Measurements from ENCODE around the gene STRBP.
"Not testable (repeated sequence)": the region's sequence is repeated elsewhere in the genome, so short reads cannot be mapped to it uniquely, and the experiment has no call there.

The STRBP gene

DNA sequence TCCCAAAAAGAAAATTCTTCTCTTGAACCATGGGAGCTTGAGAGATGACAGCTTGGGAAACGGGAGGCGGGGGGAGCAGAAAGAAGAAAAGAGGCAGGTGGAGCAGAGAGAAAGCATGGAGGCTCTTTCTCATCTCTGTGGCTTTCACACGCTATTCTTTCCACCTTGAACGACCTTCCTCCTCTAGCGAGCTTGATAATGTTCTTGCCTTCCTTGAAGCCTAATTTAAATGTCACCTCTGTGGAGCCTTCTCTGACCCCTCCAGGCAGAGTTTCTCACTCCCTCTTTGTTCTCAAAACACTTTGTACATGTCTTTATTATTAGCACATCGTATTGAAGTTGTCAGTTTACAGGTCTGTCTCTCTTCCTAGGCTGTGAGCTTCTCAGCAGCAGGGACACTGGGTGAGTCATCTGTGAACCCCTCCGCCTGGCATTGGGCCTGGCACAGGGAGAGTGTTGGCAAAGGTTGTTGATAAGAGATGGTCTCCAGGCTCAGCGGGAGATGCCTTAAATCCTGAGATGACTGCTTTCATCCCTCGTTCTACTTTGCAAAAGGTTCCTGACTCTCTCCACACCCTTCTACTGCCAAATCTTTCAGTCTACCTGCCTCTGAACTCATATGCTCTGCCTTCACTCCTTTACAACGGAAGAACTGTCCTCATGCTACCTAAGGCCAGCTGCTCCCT lies 14.1 kb upstream of the STRBP start:
- DNase-seq (ENCODE audit: low spot score) = no peak

DNA sequence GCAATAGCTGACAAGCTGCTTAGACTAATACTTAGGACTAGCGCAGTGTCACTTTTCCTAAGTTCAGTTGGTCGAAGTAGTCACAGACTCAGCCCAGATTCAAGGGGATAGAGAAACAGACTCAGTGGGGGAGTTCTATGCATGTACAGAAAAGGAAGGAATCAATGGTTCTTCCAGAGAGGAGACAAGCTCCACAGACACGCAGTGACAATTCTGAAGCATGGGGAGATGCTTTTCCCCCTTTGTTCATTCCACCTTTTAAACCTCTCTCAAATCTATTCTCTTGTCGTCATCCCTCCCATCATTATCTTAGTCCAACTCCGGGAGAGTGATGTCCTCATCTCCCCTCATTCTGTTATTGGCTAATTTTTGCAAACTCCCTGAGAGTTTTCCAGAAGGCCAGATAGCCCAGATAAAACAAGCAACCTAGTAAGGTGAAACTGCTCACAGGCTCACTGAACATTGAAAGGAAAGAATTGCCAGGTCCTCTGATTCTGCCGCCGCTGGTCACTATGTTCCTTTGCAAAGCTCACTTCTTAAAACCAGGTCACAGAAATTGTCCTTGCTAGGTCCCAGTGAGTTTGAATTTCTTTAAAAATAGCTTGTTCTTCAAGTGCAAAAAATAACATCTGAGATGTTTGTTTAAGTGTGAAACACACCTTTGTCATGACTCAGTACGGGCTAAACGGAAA lies 13.4 kb upstream of the STRBP start:
- no peak for DNase-seq (ENCODE audit: low spot score)

DNA sequence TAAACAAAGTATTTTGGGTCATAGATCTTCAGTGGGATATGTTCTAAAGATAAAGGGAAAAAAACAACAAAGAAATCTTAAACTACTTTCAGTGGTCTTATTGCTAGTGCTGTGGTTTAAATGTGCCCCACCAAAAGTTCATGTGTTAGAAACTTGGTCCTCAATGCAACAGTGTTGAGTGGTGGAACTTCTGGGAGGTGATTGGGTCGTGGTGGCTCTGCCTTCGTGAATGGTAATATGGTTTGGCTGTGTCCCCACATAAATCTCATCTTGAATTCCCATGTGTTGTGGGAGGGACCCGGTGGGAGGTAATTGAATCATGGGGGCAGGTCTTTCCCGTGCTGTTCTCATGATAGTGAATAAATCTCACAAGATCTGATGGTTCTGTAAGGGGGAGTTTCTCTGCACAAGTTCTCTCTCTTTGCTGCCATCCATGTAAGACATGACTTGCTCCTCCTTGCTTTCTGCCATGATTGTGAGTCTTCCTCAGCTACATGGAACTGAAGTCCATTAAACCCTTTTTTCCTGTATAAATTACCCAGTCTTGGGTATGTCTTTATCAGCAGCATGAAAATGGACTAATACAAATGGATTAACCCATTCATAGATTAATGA lies 10.6 kb upstream of the STRBP start:
- not testable (repeated sequence) for DNase-seq (ENCODE audit: low spot score)

DNA sequence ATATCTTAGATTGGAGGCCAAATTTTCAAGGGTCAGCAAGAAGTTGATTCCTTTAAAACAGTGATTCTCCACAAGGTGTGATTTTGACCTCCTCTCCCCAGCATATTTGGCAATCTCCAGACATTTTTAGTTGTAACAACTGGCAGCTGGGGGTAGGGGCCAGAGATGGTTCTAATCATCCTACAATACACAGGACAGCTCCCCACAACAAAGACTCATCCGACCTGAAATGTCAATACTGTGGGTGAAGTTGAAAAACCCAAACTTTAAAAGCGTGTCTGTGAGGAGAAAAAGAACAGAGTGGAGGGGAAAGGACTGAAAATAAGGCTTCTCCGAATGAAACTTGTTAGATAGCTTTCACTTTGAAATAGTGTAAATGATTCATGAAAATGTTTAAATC lies 10.0 kb upstream of the STRBP start:
- DNase-seq (ENCODE audit: low spot score) = no peak

DNA sequence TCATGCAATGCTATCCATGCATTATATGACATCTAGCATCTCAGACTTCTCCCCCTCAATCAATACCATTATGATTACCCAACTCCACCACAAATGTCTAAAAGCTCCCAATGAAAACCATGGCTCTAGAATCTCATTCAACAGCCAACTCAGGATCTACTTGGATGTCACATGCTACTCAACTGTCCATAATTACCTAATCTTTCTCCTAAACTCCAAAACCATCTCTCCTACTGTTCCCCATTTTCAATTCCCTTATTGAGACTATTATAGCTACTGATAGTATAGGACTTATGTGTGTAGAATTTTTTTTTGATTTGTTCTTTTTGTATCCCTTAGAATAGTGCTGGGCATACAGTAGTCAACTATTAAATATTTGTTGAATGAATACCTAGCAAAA lies 8.2 kb upstream of the STRBP start:
- DNase-seq (ENCODE audit: low spot score) = no peak

DNA sequence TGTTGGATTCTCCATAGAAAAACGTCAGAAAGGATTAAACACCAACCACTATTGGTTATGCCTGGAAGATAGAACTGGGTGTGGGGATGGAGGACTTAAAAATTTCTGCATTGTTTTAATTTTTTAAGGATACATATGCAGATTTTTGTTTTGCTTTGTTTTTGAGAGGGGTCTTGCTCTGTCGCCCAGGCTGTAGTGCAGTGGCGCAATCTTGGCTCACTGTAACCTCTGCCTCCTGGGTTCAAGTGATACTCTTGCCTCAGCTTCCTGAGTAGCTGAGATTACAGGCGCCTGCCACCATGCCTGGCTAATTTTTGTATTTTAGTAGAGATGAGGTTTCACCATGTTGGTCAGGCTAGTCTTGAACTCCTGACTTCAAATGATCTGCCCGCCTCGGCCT lies 2.7 kb upstream of the STRBP start:
- DNase-seq (ENCODE audit: low spot score) = not testable (repeated sequence)

DNA sequence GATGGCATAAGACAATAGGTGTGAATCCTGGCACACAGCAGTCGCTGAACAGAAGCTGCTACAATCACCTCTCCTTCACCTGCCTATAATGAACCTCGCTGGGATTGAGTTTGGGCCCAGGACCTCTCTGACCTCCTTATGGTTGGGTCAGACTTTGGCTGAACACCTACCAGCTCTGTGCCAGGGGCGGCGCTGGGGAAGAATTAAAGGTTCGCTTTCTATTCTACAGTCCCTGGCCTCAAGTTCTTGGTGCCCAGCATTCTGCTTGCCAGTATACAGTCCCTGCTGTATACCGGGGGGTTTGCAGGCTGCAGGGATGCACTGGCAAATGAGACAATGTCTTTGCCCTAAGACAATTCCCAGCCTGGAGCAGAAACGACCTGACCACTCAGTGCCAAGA lies 895 bp upstream of the STRBP start:
- no peak for DNase-seq (ENCODE audit: low spot score)

DNA sequence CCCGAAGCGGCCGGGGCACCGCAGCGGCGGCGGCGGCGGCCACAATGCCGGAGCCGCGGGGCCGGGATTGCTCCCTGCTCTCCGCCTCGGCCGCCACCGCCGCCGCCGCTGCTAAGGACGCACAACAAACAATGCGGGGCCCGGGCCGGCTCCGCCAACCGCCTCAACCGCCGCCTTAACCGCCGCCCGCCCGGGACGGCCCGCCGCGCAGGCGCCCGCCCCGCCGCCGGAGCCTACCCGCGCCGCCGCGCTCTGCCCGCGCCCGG lies 254 bp downstream of the STRBP start:
- DNase-seq (ENCODE audit: low spot score) = no peak

DNA sequence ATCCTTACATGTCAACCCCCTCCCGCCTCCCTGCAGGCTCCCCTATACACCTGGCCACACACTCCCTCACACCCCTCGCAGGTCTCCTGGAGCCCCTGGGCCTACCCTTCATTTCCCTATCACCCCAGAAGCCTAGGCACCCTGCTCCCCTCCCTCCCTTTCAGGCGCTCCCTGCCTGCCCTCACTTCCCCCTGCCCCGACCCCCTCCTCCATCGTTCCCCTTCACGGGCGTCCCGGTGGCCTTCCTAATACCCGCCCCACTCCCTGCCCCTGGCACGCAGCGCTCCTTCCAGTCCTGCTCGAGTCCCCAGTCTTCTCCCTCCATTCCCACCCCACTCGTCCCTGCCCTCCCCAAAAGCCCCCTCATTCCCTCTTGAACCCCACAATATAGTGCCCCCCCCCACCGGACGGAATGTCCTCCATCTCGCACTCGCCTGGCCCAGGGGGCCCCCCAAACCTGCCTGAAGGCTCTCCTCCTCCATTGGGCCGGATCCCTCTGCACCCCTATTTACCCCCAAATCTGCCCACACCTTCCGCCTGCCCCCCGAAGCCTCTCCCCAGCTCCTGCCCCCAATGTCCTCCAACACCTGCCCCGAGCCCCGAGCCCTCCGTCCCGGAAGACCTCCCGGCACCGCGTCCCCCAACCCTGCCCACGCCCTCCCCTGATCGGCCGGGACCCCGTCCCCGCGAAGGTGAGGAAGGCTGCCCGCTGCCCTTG lies 746 bp downstream of the STRBP start:
- no peak for DNase-seq (ENCODE audit: low spot score)

DNA sequence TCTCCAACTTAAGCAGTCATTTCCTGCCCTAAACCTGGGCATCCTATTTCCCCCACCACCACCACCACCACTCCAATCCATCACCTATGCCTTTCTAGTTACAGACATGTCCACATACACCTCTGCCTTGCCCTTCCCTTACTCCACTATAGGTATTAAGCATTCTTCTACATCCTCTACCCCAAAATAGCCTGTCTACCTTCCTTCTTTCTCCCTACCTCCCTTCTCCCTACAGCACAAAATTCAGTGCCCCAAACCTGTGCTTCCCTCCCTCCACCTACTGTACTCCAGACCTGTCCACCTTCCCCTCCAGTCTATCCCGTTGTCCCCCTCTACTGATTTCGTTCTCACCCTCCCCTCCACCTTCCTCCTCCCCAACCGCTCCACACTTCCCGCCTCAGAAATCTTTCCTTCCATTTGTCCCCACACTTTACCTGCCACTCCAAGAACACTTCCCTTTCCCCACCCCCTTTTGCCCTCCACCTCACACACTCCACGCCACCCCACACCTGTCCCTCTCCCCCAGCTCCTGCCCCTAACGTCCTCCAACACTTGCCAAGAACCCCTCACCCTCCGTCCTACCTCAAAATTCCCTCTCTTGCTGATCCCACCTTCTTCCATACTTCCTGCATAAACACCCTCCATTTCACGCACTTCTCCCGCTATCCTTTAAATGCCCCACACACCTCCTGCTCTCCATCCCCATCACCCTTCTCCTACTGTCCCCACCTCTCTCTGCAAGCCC lies 1.6 kb downstream of the STRBP start:
- DNase-seq (ENCODE audit: low spot score) = no peak

DNA sequence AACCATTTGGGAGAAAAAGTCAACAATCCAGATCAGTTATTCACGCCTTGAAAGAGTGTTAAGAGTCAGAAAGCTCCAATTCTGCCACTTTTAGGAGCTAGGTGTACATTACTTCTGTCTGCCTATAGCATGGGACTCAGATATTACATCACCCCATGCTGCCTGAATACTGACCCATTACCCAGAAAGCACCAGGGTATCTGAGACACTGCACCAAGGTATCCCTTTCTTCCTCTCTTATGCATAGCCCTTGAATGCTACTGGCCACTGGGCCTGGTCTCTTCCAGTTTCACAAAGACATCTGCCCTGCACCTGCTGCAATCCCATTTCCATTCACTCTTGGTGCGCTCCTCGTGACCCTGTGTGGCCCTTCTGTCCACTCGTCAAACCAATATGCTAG lies 2.6 kb downstream of the STRBP start:
- DNase-seq (ENCODE audit: low spot score) = no peak

DNA sequence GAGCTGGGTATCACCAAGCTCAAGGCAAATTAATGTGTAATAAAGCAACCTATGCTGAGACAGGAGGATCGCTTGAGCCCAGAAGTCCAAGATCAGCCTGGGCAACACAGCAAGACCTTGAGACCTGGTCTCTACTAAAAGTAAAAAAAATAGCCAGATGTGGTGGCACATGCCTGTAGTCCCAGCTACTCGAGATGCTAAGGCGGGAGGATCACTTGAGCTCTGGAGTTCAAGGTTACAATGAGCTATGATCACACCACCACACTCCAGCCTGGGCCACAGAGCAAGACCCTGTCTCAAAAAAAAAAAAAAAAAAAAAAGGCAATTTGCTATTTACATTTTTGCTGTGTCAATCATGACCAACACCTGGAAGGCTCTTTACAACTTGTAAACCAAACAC lies 5.2 kb downstream of the STRBP start:
- DNase-seq (ENCODE audit: low spot score) = no peak

DNA sequence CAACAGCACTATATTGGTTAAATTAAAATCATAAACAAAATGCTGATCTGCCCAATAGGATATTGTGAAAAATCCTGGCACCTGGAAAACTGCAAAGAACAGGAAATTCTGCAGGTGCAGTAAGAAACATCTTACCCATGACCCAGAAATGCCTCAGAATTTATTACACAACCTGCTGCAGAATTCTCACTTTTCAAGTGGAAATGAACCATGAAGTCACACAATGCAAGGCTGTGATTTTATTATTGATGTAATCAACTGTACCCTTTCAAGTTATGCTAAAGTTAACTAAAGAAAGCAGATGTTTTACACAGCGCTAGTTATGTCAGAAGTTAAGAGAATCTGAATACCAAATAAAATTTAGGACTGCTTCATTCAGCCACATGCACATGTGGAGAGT lies 6.0 kb downstream of the STRBP start:
- no peak for DNase-seq (ENCODE audit: low spot score)

DNA sequence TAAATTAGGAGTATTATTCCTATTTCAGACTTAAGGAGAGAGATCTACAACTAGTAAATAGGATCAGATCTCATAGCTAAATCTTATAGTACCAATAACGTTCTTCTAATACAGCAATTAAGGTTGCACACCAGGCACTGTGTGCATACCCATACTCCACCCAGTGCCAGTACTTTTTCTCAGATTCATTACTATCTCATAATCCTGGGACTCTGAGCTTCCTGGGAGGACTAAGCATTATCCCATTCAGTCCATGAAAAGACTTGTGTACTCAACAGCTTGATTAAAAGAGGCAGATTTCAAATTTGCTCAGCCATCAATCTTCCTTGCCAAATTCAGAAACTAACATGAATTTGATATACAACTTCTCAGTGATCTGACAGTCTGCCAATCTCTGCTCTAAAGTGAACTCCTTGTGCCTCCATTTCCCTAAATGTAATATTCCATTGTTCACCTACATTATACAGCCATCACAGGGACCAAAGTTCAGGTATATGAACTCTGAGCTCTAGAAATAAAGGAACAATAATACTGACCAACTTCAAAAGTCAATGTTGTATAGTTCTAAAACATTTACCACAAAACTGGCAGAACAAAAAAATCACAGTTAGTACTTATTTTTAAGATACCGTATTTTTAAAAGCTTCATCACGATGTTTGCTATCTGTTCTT lies 7.2 kb downstream of the STRBP start:
- DNase-seq (ENCODE audit: low spot score) = no peak

DNA sequence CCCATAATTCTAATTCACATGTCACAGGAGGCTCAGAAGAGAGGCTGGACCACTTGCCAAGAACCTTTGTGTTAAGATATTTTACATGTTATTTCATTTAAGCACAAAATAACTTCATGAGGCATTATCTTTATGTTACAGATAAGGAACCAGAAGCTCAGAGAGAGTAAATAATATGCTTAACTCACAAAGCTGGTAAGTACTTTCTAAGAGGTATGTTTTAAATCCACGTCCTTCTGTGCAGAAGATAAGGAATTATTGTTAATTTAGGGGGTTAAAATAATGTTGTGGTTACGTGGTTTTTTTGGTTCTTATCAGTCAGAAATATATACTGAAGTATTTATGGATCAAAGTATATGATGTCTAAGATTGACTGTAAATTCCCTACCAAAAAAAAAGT lies 8.0 kb downstream of the STRBP start:
- no peak for DNase-seq (ENCODE audit: low spot score)

DNA sequence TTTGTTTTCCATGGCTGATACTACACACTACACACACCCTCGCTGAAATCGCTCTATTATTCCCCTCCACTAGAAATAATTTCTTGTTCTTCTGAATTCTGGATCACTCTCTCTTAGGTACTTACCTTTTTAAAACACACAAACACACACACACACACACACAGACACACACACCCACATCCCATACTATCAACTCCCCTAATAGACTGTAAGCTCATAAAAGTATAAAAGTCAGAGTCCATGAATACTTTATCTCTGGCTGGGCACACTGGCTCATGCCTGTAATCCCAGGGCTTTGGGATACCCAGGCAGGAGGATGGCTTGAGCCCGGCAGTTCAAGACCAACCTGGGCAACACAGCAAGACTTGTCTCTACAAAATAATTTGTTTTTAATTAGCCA lies 11.1 kb downstream of the STRBP start:
- no peak for DNase-seq (ENCODE audit: low spot score)

DNA sequence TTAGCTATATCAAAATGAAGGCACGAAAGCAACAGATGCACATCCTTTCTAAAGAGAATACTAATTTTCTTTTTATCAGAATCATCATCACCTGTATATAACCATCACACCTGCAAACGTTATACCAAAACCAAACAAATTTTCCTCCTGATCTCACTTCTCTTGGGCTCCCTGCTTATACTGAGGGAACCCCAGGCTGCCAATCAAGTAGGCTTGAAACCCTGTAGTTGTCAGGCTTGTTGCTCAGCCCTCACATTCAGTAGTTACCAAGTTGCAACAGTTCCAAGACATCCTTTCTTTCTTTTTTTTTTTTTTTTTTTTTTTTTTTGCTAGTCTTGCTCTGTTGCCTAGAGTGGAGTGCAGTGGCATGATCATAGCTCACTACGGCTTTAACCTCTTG lies 12.7 kb downstream of the STRBP start:
- no peak for DNase-seq (ENCODE audit: low spot score)

DNA sequence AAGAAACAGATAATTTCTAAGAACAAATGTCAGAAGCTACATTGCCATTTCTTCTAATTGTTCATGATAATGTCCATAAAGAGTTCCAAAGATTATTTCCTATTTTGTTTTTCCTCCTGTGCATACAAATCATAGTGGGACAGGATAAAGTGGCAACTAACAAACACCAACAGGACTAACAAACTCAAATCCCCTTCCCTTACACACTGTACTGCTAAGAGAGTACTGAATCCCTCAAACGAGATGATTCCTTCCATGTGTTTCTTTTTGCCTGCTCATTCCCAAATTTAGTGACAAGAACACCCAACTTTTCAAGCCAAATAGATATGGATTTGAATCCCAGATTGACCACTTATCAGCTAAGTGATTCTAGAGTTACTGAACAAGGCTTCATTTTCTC lies 15.2 kb downstream of the STRBP start:
- DNase-seq (ENCODE audit: low spot score) = no peak

DNA sequence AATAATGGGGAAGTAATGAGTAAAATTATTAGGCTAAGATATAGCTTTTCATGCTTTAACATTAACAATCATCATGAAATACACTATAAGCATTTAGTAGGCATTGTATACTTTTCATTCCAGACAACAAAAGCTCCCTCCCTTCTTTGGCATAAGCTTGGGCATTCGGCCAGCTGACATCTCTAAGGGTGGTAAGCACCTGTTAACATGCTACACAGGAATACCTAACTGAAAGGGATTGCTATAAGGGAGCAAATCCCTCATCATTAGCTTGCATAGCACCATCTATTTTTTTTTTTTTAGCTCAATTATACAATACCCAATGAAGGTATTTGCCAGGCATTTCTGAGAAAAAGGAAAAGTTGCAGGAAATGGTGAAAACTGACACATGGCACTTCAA lies 16.6 kb downstream of the STRBP start:
- DNase-seq (ENCODE audit: low spot score) = no peak

DNA sequence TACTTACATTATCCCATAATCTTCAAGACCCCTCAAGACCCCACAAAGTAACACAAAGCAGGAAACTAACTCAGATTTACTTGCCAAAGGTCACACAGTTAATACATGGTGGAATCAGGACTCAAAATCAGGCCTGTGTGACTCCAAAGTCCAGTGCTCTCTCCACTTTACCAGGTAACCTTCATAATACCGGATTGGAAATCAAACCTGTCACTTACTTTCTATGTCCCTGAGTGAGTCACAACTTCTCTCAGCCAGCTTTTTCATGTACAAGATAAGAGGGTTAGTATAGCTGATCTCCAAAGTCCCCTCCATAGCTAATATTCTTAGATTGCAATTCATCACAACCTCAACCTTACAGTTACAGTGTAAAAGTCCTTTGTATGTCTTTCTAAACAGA lies 17.1 kb downstream of the STRBP start:
- DNase-seq (ENCODE audit: low spot score) = no peak

DNA sequence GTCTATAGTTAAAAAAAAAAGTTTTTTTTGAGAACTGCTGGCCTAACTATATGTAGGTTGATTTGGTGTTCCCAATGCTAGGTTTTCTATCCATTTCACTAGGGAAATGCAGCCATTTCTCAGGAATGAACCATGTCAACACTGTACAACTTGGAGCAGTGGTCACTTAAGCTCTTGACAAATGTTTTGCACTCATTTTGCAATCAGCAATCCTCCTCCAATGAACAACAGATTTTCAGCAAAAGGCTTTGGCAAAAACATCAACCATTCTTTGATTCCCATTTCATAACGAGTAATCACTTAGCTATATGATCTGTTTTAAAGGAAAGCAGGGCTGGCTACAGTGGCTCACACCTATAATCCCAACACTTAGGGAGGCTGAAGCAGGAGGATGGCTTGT lies 17.9 kb downstream of the STRBP start:
- no peak for DNase-seq (ENCODE audit: low spot score)

DNA sequence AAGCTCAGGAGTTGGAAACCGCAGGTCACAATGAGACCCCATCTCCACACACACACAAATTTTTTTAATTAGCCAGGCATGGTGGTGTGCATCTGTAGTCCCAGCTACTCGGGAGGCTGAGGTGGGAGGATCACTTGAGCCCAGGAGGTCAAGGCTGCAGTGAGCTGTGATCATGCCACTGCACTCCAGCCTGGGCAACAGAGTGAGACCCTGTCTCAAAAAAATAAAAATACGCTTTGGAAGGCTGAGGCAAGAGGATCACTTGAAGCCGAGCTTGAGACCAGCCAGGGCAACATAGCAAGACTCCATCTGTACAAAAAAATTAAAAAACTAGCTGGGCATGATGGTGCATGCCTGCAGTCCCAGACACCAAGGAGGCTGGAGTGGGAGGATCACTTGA lies 19.2 kb downstream of the STRBP start:
- not testable (repeated sequence) for DNase-seq (ENCODE audit: low spot score)
